Inflammatory macrophage treated with lipopolysaccharide for 1 hour (primary cell): ENCODE data around the gene NPAT.

Experiments used
- DNase-seq, 2 donors: peaks; one replicate each; pipeline ENCODE4 v3.0.0-alpha.2; 2020 to 2022

NPAT gene

DNA sequence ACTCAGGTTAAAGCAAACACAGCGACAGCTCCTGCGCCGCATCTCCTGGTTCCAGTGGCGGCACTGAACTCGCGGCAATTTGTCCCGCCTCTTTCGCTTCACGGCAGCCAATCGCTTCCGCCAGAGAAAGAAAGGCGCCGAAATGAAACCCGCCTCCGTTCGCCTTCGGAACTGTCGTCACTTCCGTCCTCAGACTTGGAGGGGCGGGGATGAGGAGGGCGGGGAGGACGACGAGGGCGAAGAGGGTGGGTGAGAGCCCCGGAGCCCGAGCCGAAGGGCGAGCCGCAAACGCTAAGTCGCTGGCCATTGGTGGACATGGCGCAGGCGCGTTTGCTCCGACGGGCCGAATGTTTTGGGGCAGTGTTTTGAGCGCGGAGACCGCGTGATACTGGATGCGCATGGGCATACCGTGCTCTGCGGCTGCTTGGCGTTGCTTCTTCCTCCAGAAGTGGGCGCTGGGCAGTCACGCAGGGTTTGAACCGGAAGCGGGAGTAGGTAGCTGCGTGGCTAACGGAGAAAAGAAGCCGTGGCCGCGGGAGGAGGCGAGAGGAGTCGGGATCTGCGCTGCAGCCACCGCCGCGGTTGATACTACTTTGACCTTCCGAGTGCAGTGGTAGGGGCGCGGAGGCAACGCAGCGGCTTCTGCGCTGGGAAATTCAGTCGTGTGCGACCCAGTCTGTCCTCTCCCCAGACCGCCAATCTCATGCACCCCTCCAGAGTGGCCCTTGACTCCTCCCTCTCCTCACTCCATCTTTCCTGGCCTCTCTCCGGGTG, at the start of gene NPAT, which contains the start of gene ATM:
TSS of gene NPAT (minus strand) at position 65 of the 774 bp plus-strand sequence. CDS start 102 bp downstream, outside the sequence.
TSS of gene ATM (plus strand) at position 494 of the 774 bp plus-strand sequence. CDS start 4,558 bp downstream, outside the sequence.
- DNase-seq = peak; percentile 99 to 100

- no peak for DNase-seq
Observed at GRCh38 chr11:108269583-108269982, 47.1 kb upstream of the NPAT start.

- DNase-seq = no peak
Observed at GRCh38 chr11:108253176-108253575, 30.7 kb upstream of the NPAT start.

GRCh38 chr11:108246885-108247284, 24.4 kb upstream of the NPAT start:
- DNase-seq = no peak

DNA sequence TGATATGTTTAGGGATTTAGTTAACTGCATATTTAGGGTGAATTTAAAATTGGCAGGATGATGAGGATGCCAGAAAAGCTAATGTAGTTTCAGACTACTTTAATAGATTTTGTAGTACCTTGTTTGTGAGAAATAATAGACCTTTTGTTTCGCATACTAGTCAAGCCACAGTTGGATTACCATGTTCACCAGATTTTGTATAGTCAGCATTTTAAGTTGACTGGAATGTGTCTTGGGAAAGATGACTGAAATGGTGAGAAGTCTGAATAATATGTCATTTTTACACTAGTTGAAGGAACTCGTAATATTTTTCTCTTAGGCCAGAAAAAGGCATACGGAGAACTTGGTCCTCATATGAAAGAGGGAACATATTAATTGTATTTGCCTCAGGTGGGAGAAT, 23.9 kb upstream of the NPAT start:
- no peak for DNase-seq

- no peak for DNase-seq
Observed at GRCh38 chr11:108242422-108242821, 20.0 kb upstream of the NPAT start.

- no peak for DNase-seq
Observed at GRCh38 chr11:108241330-108242037, 19.0 kb upstream of the NPAT start.

DNA sequence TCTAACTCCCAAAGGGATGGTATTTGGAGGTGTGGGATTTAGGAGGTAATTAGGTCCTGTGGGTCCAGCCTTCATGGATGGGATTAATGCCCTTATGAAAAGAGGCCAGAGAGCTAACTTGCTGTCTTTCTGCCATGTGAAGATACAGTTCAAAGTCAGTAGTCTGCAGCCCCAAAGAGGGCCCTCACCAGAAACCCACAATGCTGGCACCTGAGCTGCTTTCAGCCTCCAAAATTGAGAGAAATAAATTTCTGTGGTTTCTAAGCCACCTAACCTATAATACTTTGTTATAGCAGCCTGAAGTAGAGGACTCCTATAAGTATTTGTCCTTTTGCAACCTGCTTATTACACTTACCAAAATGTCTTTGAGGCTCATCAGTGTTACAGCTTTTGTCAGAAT, 16.6 kb upstream of the NPAT start:
- no peak for DNase-seq

GRCh38 chr11:108237058-108237481, 14.6 kb upstream of the NPAT start:
- DNase-seq = no peak

- no peak for DNase-seq
Observed at GRCh38 chr11:108235633-108236032, 13.2 kb upstream of the NPAT start.

DNA sequence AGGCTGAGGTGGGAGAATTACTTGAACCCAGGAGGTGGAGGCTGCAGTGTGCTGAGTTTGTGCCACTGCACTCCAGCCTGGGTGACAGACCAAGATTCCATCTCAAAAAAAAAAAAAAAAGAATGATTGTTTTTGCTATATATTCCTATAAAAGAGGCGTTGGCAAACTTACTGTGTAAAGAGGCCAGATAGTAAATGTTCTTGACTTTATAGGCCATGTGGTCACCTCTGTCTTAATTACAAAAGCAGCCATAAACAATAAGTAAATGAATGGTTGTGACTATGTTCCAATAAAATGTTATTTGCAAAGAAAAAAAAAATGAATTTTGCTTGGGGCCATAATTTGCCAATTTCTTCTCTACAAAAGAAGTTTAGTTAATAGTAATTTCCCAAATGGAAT, 12.8 kb upstream of the NPAT start:
- no peak for DNase-seq

- no peak for DNase-seq
Observed at GRCh38 chr11:108233277-108233945, 11.0 kb upstream of the NPAT start.

- DNase-seq = no peak
Observed at GRCh38 chr11:108228251-108228650, 5.8 kb upstream of the NPAT start.

- DNase-seq = no peak
Observed at GRCh38 chr11:108226036-108226435, 3.6 kb upstream of the NPAT start.

- DNase-seq = peak; percentile 55 to 60
Observed at GRCh38 chr11:108224911-108225786, 2.7 kb upstream of the NPAT start.

DNA sequence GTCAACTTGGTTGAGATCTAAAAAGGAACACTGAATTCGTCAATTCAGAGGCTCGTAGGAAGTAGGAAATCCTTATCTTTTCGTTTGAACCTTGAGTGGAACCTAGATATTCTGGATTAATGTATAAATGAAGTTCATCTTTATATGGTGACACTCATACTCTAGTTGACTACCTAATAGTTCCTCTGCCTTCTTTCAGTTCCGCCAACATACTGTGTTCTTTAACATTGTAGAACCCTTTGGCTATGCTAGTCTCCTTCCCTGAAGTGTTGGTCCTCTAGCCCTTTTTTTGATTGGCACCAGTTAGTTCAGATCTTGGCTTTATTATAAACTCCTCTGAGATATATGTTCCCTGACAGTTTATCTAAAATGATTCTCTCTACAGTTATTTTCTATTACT, 1.9 kb upstream of the NPAT start:
- DNase-seq = no peak

DNA sequence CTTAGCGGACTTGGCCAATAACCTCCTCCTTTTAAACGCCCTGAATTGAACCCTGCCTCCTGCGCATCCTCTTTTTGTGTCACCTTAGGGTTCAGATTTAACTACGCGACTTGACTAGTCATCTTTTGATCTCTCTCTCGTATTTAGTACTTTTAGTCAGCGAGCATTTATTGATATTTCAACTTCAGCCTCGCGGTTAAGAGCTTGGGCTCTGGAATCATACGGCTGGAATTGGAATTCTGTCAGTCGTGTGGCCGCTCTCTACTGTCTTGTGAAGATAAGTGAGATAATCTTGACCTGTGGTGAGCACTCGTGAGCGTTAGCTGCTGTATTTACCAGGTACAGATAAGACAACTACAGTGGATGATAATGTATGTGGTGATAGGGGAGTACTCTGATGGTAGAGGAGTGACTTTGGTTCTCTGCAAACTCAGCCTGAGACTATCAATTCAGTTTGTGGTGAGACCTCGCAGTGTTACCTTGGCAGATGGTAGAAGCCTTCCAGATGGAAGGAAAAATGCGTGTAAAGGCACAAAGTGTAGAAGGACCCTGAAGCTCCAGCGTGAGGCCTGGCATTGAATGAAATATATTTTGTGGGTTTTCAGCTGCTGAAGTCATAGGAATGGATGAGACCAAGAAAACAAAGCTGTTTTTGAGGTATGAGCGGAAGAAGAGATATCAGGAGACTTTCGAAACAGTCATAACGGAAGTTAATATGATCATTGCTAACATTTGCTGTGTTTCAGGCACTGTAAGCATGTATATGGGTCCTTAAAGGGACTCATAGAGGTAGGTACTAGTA, 1.1 kb upstream of the NPAT start:
- peak in 1 of 2 donors; percentile 10 for DNase-seq

DNA sequence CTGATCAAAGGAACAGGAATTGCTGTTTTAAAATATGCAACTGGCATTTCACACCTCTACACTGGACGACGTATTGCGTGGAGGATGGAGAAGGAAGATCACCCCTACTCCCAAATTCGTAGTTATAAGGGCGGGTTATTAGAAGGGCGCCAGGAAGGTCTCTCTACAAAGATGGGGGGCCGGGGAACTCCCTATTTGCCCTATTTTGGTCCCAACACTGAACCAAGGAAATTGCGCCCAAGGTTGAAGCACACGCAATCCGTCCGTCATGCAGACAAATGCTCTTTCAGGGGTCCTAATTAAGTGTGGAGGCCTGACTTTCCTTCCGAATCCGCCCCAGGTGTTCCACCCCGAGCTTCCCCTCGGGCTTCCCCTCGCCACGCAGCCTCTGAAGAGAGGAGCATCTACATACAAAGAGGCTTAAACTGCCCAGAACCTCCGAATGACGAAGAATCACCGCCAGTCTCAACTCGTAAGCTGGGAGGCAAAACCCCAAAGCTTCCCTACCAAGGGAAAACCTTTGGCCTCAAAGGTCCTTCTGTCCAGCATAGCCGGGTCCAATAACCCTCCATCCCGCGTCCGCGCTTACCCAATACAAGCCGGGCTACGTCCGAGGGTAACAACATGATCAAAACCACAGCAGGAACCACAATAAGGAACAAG, 396 bp downstream of the NPAT start:
- DNase-seq = no peak

DNA sequence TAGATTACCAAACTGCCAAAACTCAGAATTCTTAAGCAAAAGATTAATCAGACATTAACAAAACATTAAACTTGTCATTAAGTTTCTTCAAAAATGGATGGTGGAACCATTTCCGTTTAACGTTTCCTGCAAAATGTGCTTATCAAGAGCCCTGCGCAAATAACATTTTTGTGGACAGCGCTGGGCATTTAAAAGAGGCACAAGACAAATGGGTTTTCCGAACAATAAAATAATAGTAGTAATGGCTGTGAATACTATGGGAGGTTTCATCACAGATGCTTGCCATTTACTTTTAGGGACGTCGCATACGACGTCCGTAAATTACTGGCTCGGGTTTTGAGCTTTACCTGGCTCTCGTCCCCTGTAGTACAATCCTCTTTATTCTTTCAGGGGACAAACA, 1.1 kb downstream of the NPAT start:
- no peak for DNase-seq

- peak in 1 of 2 donors; percentile 16 for DNase-seq
Observed at GRCh38 chr11:108220721-108221336, 1.6 kb downstream of the NPAT start.
